HL-60 (cell line): Measurements from ENCODE around the gene FN3K.

Source experiments
- GABPA ChIP-seq: IDR thresholded peaks from 2 replicates; pipeline ENCODE4 v1.6.1; 2012; ENCODE audit warnings: low read depth
- POLR2AphosphoS5 ChIP-seq: IDR thresholded peaks from 2 replicates; pipeline ENCODE4 v1.6.1; 2012; ENCODE audit warnings: low read depth
- SPI1 ChIP-seq: IDR thresholded peaks from 2 replicates; pipeline ENCODE4 v1.6.1; 2012; ENCODE audit warnings: low read depth, mild to moderate bottlenecking, borderline replicate concordance
- TF ChIP-seq, protein P1 (sequence below): IDR thresholded peaks from one replicate; pipeline ENCODE4 v1.5.1; 2011; ENCODE audit warnings: low read length, control low read depth, inconsistent platforms; ENCODE audit not compliant: insufficient read depth
- TF ChIP-seq, protein P2 (sequence below): IDR thresholded peaks from 2 replicates; pipeline ENCODE4 v1.6.1; 2012; ENCODE audit warnings: low read depth; ENCODE audit not compliant: insufficient replicate concordance

GRCh38 chr17:82776454-82776853, 41.0 kb downstream of the FN3K start:
- TF ChIP-seq POLR2AphosphoS5, result no peak
- TF ChIP-seq, protein P1, sequence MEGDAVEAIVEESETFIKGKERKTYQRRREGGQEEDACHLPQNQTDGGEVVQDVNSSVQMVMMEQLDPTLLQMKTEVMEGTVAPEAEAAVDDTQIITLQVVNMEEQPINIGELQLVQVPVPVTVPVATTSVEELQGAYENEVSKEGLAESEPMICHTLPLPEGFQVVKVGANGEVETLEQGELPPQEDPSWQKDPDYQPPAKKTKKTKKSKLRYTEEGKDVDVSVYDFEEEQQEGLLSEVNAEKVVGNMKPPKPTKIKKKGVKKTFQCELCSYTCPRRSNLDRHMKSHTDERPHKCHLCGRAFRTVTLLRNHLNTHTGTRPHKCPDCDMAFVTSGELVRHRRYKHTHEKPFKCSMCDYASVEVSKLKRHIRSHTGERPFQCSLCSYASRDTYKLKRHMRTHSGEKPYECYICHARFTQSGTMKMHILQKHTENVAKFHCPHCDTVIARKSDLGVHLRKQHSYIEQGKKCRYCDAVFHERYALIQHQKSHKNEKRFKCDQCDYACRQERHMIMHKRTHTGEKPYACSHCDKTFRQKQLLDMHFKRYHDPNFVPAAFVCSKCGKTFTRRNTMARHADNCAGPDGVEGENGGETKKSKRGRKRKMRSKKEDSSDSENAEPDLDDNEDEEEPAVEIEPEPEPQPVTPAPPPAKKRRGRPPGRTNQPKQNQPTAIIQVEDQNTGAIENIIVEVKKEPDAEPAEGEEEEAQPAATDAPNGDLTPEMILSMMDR, result no peak
- no peak for TF ChIP-seq GABPA
- no peak for TF ChIP-seq SPI1
- TF ChIP-seq, protein P2, sequence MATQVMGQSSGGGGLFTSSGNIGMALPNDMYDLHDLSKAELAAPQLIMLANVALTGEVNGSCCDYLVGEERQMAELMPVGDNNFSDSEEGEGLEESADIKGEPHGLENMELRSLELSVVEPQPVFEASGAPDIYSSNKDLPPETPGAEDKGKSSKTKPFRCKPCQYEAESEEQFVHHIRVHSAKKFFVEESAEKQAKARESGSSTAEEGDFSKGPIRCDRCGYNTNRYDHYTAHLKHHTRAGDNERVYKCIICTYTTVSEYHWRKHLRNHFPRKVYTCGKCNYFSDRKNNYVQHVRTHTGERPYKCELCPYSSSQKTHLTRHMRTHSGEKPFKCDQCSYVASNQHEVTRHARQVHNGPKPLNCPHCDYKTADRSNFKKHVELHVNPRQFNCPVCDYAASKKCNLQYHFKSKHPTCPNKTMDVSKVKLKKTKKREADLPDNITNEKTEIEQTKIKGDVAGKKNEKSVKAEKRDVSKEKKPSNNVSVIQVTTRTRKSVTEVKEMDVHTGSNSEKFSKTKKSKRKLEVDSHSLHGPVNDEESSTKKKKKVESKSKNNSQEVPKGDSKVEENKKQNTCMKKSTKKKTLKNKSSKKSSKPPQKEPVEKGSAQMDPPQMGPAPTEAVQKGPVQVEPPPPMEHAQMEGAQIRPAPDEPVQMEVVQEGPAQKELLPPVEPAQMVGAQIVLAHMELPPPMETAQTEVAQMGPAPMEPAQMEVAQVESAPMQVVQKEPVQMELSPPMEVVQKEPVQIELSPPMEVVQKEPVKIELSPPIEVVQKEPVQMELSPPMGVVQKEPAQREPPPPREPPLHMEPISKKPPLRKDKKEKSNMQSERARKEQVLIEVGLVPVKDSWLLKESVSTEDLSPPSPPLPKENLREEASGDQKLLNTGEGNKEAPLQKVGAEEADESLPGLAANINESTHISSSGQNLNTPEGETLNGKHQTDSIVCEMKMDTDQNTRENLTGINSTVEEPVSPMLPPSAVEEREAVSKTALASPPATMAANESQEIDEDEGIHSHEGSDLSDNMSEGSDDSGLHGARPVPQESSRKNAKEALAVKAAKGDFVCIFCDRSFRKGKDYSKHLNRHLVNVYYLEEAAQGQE, result no peak
